Left lung (tissue), 10 donors: ENCODE data around the gene DSCAM. TPM values are rescaled to one million over a fixed set of nuclear protein-coding genes. Genes with fewer than 3 reads are reported as not detected.

Experiments used
- ATAC-seq: fragments of 200-7000 bp; cut with Tn5 transposase; one replicate; pipeline ENCODE4 v1.9.1; 2020; ENCODE audit warnings: moderate library complexity
- DNase-seq, 4 donors: peaks; one replicate each; pipeline ENCODE4 v3.0.0-alpha.2; 2013 to 2020
- H3K27ac ChIP-seq, 2 donors: fragments of 200-600 bp; sonication (generic) in 1 of 2; one replicate each; pipeline versions ENCODE4 v1.5.0 to v1.8.0; 2020 to 2021
- H3K27me3 ChIP-seq, 2 donors: fragments of 200-600 bp; sonication (generic) in 1 of 2; one replicate each; pipeline versions ENCODE4 v1.5.0 to v1.8.0; 2020 to 2021
- H3K36me3 ChIP-seq, 2 donors: fragments of 200-600 bp; sonication (generic) in 1 of 2; one replicate each; pipeline versions ENCODE4 v1.5.0 to v1.8.0; 2020 to 2021
- H3K4me1 ChIP-seq, 2 donors: fragments of 200-600 bp; one replicate each; pipeline ENCODE4 v1.8.0; 2021
- H3K4me3 ChIP-seq, 2 donors: fragments of 200-600 bp; sonication (generic) in 1 of 2; one replicate each; pipeline versions ENCODE4 v1.5.0 to v1.8.0; 2020 to 2021; ENCODE audit warnings: mild to moderate bottlenecking in 1 of 2
- H3K9me3 ChIP-seq, 2 donors: fragments of 200-600 bp; sonication (generic) in 1 of 2; one replicate each; pipeline versions ENCODE4 v1.5.0 to v1.8.0; 2020 to 2021
- CTCF ChIP-seq, 2 donors: fragments of 200-600 bp; sonication (generic) in 1 of 2; IDR thresholded peaks; one replicate each; pipeline versions ENCODE4 v1.5.0 to v1.8.0; 2021; ENCODE audit warnings: antibody characterized with exemption in 2 of 2
- intact Hi-C, 2 donors: fragments of 100-400 bp; cut with DNase I; formaldehyde crosslinking; loops; one replicate each; pipeline versions ENCODE4 v1.11.2 to v1.14.2; 2022
- polyA plus RNA-seq, 6 donors: library from polyadenylated mRNA; unstranded; fragments of 120-200 nt; gene quantifications; one replicate each; pipeline ENCODE4 v1.2.1, GENCODE V29; 2013; ENCODE audit not compliant: insufficient read length in 6 of 6
- total RNA-seq, 2 donors: library from RNA; stranded (reverse); fragmentation: NEBNext Ultra II Directional; extraction: Animal tissue kit (Norgen Biotek cat#: 25700); gene quantifications; one replicate each; pipeline ENCODE4 v1.2.1, GENCODE V29; 2021
- donor health status: DM: no; HTN: yes; CAD: no.
- donor health status: DM: no; HTN: no; CAD: no.

The DSCAM gene
- total and polyA plus RNA-seq, 8 donors: 0.03 to 0.24 (median 0.07) TPM; not detected in 1

GRCh38 chr21:40316104-40316503 is 530.9 kb downstream of the DSCAM start:
- TF ChIP-seq CTCF (IDR thresholded peaks at IDR 0.05): no peak
- intact Hi-C loops: no loop called here
- DNase-seq: no peak
- Histone ChIP-seq H3K4me3 (no peak overlapping the region), H3K4me1 (no peaks in the 10 kb centered on the region), H3K27ac (no peak overlapping the region), H3K27me3 (no peaks in the 10 kb centered on the region), H3K9me3 (peaks cover 0 to 5% of the 10 kb centered on the region in 2 donors), H3K36me3 (no peaks in the 10 kb centered on the region)
- no peak for ATAC-seq

GRCh38 chr21:40315626-40316025 is 531.3 kb downstream of the DSCAM start:
- ATAC-seq (no peak), DNase-seq (no peak)
- Histone ChIP-seq H3K27me3 (no peaks in the 10 kb centered on the region), H3K4me1 (no peaks in the 10 kb centered on the region), H3K4me3 (no peak overlapping the region), H3K9me3 (peaks cover 0 to 5% of the 10 kb centered on the region in 2 donors), H3K27ac (no peak overlapping the region), H3K36me3 (no peaks in the 10 kb centered on the region)
- TF ChIP-seq CTCF (IDR thresholded peaks at IDR 0.05): no peak
- intact Hi-C loops: no loop called here

GRCh38 chr21:40313260-40313659 is 533.7 kb downstream of the DSCAM start:
- Histone ChIP-seq H3K36me3 (no peaks in the 10 kb centered on the region), H3K27ac (no peak overlapping the region), H3K9me3 (peaks cover 0 to 5% of the 10 kb centered on the region in 2 donors), H3K4me3 (no peak overlapping the region), H3K27me3 (no peaks in the 10 kb centered on the region), H3K4me1 (no peaks in the 10 kb centered on the region)
- no peak for ATAC-seq
- intact Hi-C loops: no loop called here
- TF ChIP-seq CTCF (IDR thresholded peaks at IDR 0.05): no peak
- DNase-seq: no peak

GRCh38 chr21:40300300-40300699 is 546.7 kb downstream of the DSCAM start:
- intact Hi-C loops: no loop called here
- TF ChIP-seq CTCF (IDR thresholded peaks at IDR 0.05): no peak
- no peak overlapping the region for H3K4me3 ChIP-seq
- ATAC-seq (no peak), DNase-seq (no peak)
- no peaks in the 10 kb centered on the region for H3K4me1 ChIP-seq
- peaks cover 0 to 20% of the 10 kb centered on the region in 2 donors for H3K9me3 ChIP-seq
- H3K27ac ChIP-seq: no peak overlapping the region
- no peaks in the 10 kb centered on the region for H3K27me3 ChIP-seq
- H3K36me3 ChIP-seq: no peaks in the 10 kb centered on the region

GRCh38 chr21:40299451-40299850 is 547.5 kb downstream of the DSCAM start:
- H3K36me3 ChIP-seq: no peaks in the 10 kb centered on the region
- H3K4me3 ChIP-seq: no peak overlapping the region
- no peaks in the 10 kb centered on the region for H3K27me3 ChIP-seq
- ATAC-seq (no peak), DNase-seq (no peak)
- TF ChIP-seq CTCF (IDR thresholded peaks at IDR 0.05): no peak
- H3K27ac ChIP-seq: no peak overlapping the region
- H3K9me3 ChIP-seq: peaks cover 0 to 13% of the 10 kb centered on the region in 2 donors
- intact Hi-C loops: no loop called here
- no peaks in the 10 kb centered on the region for H3K4me1 ChIP-seq
